GM19239 (cell line): ENCODE data around the gene MORN3.

Experiments
- DNase-seq: peaks from one replicate; pipeline ENCODE4 v3.0.0; 2011; ENCODE audit warnings: low spot score; ENCODE audit not compliant: insufficient read length
- FAIRE-seq: peaks from 2 replicates; lab custom pipeline; 2011; peaks lifted over from hg19 to GRCh38; lab: Jason Lieb, UNC

The MORN3 gene

DNA sequence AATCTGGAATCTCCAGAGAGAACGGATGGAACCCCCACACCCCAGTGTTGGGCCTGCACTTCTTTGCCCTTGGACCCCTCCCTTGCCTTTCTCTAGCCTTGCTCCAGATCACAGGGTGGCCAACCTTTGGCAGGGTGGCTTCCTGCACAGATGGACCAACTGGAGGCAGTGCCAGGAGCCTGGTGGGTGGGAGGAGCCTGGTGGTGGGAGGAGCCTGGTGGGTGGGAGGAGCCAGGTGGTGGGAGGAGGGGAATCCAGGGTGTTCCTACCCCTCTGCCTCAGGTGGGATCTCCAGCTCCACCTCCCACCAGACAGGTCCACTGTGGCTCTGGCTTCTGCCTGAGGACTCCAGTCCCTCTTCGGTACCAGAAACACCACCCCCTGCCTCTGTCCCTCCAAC is 58.1 kb downstream of the MORN3 start:
- DNase-seq (no peak), FAIRE-seq (no peak)

DNA sequence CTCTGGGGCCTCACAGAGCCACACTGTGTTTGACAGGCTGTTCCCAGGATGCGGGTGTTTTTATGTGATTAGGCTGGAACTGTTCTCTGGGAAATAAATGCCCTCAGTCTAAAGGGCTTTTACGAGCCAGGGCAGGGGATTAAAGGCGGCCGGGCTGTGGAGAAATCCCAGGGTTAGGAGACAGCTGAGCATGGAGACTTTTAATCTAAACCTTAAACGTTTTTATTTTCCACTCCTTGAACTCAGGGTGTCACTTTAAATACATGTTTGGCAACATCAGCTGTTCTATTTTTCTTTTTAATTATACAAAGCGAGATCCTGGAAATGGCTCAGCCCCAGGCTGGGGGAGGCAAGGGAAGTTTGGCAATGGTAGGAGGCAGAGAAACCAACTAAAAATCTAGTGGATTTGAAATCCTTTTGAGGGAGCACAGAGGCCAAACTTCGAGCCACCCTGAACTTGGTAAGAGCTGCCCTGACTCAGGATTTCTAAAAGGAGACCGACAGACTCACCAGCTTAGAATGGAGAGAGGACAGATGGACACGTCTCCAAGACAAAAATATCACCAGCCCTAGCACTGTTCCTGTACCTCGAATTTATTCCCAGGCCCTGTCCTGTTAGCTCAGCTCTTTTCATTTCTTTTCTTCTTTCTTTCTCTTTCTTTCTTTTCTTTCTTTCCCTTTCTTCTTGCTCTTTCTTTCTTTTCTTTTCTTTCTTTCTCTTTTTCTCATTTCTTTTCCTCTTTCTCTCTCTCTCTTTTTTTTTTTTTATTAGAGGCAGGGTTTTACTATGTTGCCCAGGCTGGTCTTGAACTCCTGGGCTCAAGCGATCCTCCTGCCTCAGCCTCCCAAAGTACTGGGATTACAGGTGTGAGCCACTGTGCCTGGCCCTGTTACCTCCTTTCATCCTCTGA is 59.0 kb downstream of the MORN3 start:
- DNase-seq: no peak
- FAIRE-seq: no peak

DNA sequence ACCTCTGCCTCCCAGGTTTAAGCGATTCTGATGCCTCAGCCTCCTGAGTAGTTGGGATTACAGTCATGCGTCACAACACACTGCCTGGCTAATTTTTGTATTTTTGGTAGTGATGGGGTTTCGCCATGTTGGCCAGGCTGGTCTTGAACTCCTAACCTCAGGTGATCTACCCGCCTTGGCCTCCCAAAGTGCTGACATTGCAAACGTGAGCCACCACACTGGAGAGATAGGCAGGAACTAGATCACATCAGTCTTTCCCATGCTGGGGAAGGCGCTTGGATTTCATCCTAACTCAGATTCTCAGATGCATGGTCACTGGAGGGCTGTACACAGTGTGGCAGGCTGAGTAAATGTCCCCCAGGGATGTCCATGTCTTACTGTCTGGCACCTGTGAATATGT is 61.2 kb downstream of the MORN3 start:
- no peak for FAIRE-seq
- DNase-seq: no peak

DNA sequence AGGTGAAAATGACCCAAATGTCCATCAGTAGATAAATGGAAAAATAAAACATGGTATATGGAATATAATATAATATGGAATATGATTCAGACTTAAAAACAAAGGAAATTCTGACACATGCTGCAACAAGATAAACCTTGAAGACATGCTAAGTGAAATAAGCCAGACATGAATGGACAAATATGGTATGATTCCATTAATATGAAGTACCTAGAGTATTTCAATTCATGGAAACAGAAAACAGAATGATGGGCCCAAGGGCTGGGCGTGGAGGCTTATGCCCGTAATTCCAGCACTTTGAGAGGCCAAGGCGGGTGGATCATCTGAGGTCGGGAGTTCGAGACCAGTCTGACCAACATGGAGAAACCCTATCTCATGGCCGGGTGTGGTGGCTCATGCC is 65.9 kb downstream of the MORN3 start:
- no peak for DNase-seq
- no peak for FAIRE-seq

DNA sequence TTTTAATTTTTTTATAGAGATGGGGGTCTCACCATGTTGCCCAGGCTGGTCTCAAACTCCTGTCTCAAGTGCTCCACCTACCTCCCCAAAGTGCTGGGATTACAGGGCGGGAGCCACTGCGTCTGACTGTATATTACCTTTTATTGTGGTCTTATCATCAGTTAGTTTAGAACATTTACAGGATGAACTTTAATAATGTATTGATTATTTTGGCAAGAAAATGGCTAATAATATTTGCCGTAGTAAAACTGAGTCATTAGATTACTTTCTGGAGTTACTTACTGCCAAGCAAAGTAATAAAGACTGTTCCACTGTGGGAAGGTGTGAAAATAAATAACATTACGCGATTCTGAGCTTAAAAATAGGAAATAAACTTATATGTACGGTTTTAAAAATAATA is 66.7 kb downstream of the MORN3 start:
- DNase-seq (no peak), FAIRE-seq (no peak)

DNA sequence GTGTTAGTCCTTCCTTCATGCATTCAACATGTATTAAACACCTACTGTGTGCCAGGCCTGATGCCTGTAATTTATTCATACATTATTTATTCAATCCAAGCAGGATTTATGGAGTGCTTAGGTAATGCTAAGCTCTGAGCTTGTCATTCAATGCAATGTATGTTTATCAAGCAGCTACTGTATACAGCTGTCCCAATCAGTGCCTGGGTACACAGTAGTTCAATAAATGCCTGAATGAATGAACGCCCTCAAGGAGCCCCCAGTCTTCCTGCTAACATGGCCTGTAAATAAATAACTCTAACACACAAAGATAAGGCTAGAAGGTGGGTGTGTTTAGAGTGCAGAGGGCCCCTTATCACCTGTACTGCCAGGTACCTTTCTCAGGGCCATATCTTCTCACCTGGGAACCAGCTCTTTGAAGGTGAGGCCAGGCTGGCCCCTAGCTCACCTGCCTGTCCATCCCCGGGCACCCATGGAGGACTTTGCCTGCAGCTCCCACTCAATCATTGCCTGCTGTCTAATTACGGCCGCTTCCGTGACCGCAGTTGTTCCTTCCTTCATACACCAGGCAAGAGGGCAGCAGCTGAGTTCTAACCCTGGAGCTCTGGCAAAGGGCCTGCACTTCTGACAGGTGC is 68.6 kb downstream of the MORN3 start:
- no peak for FAIRE-seq

More for the DNA sequence above, 68.6 kb downstream of the MORN3 start:
- DNase-seq: no peak
